GM19025 (cell line): ENCODE results near the gene SPIN1.
A peak's percentile ranks its signal among the peaks of the same experiment; 100 is the strongest.

Experiments
- ATAC-seq: cut with Tn5 transposase; IDR thresholded peaks from one replicate; pipeline ENCODE4 v1.9.1; 2021; ENCODE audit warnings: mild to moderate bottlenecking, low read depth, moderate library complexity; ENCODE audit not compliant: unreplicated experiment

The SPIN1 gene

DNA sequence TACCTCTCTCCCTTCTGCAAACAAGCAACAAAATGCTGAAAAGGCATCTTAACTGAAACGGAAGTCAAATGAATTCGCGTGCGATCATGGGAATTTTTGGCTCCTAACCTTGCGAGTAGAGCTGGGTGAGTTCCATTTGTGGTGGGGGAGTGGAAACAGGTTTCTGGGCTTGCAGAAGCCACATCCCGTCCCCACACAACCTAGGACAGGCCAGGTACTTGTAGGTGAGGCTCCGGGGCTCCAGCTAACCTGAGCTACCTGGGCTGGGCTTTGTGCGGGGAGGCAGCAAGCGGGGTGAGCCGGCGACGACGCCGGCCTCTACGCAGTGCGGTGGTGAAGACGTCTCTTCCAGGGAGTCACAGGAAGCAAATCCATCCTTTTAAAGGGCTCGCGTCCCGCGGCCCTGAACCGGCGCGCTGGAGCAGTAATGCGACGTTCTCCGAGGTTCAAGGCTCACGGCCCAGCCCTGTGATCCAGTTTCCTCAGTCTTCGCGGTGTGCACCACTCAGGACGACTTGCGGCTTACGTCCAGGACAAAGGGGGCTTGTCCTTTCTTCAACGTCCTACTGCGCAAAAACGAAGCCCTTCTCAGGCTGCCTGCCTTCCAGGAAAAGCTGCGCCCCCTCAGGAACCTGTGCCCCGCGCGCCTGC is 567 bp upstream of the SPIN1 start:
- peak; percentile 1 for ATAC-seq

- ATAC-seq: peak; percentile 14
Observed at GRCh38 chr9:88388886-88389605, 802 bp downstream of the SPIN1 start.

- no peak for ATAC-seq
Observed at GRCh38 chr9:88390371-88390990, 2.2 kb downstream of the SPIN1 start.

GRCh38 chr9:88391236-88391635 is 3.0 kb downstream of the SPIN1 start:
- ATAC-seq: no peak

DNA sequence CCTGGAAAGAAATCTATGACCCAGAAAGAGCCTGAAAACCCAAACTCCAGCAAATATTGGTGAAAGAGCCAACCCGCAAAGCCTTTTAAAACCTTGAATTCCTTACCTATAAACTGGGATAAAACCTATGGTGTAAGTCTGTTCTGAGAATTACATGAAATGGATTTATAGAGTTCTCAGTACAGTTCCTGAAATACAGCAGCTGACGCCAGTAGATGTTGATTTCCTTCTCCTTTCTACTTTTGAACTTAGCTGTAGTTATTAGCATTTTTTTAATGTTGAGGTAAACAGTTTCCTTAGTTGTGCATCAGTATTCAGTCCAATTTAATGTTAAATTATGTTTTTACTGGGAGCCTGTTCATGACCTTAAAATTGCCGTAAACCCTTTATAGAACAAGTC is 3.7 kb downstream of the SPIN1 start:
- ATAC-seq: no peak

- no peak for ATAC-seq
Observed at GRCh38 chr9:88392549-88392948, 4.3 kb downstream of the SPIN1 start.

- no peak for ATAC-seq
Observed at GRCh38 chr9:88396836-88397577, 8.8 kb downstream of the SPIN1 start.

GRCh38 chr9:88398016-88398415 is 9.8 kb downstream of the SPIN1 start:
- ATAC-seq: no peak

DNA sequence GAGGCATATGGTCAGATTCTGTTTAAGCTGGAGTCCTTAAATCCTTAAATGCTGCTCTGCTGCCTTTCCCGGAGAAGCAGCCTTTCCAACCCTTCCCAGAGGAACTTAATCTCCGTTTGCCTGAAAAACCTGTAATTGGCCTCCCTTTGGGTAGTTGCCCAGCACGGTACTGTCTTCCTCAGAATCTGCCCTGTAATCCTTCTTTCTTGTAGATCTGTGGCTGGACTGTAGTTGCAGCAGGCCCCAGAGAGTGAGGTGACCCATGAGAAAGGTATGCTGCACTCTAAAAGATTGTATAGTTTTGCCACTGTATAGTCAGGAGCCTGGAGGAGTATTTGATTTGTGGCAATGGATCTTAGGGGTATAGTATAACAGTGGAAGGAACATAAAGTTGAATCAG is 11.7 kb downstream of the SPIN1 start:
- no peak for ATAC-seq

- no peak for ATAC-seq
Observed at GRCh38 chr9:88403340-88403739, 15.1 kb downstream of the SPIN1 start.

GRCh38 chr9:88406051-88406450 is 17.8 kb downstream of the SPIN1 start:
- ATAC-seq: no peak

DNA sequence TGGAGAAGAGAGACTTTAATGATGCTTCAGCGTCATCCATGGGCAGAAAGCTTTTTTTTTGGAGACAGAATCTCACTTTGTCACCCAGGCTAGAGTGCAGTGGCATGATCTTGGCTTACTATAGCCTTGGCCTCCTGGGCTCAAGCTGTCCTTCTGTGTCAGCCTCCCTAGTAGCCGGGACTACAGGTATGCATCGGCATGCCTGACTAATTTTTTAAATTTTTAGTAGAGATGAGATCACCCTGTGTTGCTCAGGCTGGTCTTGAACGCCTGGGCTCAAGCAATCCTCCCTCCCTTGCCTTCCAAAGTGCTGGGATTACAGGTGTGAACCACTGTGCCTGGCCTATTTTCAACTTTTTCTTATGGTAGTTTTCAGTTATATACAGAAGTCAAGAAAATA is 23.2 kb downstream of the SPIN1 start:
- no peak for ATAC-seq

- no peak for ATAC-seq
Observed at GRCh38 chr9:88414298-88414697, 26.1 kb downstream of the SPIN1 start.

DNA sequence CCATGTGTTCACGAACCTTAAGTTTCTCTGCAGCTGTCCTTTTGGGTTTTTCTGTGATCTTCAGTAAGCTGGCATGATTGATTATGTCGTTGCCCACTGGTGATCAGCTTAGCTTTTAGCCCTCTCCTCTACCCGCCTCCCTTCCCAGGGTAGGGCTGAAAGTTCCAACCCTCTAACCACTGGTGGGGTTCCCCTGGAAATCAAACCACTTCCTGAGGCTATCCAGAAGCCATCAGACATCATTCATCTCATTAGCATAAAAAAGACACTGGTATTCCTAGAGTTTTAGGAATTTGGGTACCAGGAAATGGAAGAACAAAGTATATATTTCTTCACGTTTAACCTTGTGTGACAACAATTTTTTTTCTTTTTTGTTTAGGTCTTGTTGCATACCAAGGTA is 29.8 kb downstream of the SPIN1 start:
- no peak for ATAC-seq

DNA sequence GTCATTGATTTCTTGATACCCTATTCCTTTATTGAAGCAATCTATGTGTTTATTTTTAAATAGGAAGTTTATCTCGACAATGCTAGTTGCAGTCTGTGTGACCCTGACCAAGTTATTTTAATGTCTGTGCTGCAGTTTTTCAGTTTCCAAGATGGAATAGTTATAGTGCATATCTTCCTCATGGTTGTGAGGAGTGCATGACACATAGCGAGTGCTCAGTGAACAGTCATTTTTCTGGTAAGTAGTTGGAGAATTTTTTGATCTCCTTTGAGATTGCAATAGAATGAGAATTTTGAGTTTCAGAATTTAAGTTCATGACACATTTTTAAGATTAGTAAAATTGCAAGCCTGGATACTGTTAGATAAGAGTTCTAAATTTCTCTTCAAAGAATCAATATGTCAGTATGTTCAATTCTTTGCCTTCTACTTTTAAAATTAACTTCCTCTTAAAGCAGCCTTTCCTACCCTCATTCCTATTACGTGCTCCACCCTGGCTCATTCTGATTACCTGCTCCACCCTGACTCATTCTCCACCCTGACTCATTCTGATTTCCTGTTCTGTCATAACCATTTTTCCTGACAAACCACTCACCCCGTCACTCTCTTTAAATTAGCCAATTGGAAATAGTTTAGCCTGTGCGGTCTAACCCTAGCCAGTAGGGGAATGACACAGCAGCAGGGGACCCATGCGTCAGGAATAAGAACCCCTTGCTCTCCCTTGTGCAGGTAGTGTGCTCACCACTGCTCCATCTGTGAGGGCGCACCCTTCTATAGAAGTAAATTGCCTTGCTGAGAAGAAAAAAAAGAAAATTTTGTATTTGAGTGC is 30.7 kb downstream of the SPIN1 start:
- no peak for ATAC-seq

GRCh38 chr9:88420227-88420626 is 32.0 kb downstream of the SPIN1 start:
- no peak for ATAC-seq

- no peak for ATAC-seq
Observed at GRCh38 chr9:88421348-88421747, 33.1 kb downstream of the SPIN1 start.

DNA sequence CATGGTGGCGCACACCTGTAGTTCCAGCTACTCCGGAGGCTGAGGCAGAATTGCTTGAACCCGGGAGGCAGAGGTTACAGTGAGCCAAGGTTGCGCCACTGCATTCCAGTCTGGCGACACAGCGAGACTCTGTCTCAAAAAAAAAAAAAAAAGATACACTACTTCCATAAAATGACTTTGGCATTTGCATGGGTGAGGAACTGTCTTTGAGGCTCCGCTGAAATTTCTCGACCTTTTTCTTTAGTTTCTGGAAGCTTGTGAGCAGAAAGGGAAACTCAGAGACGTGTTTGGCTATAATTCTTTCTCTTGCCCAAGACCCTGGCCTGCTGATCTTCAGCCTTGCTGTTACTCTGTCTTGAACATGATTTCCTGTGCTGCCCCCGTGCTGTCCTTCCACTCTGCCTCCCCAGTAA is 37.3 kb downstream of the SPIN1 start:
- ATAC-seq: no peak

- no peak for ATAC-seq
Observed at GRCh38 chr9:88426651-88427050, 38.4 kb downstream of the SPIN1 start.
